ENCODE data around the gene CCNL2.
"Not testable (repeated sequence)": the region's sequence is repeated elsewhere in the genome, so short reads cannot be mapped to it uniquely, and the experiment has no call there.

The CCNL2 gene

DNA sequence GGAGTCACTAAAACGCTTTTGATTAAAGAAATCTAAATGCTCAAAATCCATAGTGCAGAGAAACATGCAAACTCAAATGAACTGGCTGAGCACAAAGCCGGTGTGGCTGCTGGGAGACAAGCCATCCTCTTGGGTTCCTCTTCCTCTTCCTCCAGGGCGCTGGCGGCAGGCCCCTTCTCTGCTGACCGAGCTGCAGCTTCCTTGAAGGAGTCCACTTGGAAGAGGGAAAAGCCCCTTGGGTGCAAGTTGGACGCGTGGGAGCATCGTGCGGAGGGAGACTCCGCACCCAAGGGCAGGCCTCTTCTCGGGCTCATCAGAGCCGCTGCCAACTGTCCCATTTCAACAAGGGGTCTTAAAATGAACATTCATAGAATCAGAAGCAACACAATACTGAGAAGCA lies 7.9 kb downstream of the CCNL2 start:
- TF ChIP-seq SUZ12 (IDR thresholded peaks at IDR 0.05; ENCODE audit: extremely low read depth, insufficient read depth, insufficient read length) (no peak), YY1 (IDR thresholded peaks at IDR 0.05; ENCODE audit: insufficient read depth, insufficient read length) (no peak), ZNF274 (IDR thresholded peaks at IDR 0.05; ENCODE audit: low read depth, low read length) (no peak)

DNA sequence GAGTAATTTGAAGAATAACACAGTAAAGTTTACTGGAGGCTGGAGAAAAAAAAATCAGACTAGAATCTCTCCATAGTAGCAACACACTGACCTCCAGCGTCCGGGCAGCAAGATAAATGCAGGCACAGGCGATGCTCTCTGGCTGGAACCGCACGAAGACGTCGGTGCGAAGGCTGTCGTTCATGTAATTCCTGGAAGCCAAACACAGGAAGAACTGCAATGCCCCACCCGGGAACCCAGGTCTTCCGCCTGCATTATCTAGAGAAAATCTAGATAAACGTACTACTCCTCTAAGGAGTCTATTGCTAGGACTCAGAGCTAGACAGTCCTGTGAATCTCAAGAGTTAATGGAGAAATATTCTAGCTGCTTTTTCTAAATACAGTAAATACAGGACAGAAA lies 8.5 kb downstream of the CCNL2 start:
- TF ChIP-seq SUZ12 (IDR thresholded peaks at IDR 0.05; ENCODE audit: extremely low read depth, insufficient read depth, insufficient read length): no peak
- no peaks in the 10 kb centered on the region for H3K4me1 ChIP-seq (ENCODE audit: insufficient read depth, insufficient read length)
- peaks cover 91% of the 10 kb centered on the region for H3K36me3 ChIP-seq (ENCODE audit: insufficient read depth, insufficient read length, low read length)
- H3K4me3 ChIP-seq (ENCODE audit: insufficient read length, low read depth): no peak overlapping the region
- DNase-seq (ENCODE audit: low read depth, low spot score): no peak
- no peaks in the 10 kb centered on the region for H3K9me3 ChIP-seq (ENCODE audit: insufficient read depth, low read length)
- H3K27me3 ChIP-seq (ENCODE audit: insufficient read depth, insufficient read length): no peaks in the 10 kb centered on the region
- no peak overlapping the region for H3K9ac ChIP-seq (ENCODE audit: insufficient read length, low read depth)

More for the DNA sequence above, 7.9 kb downstream of the CCNL2 start:
- Histone ChIP-seq H3K36me3 (ENCODE audit: insufficient read depth, insufficient read length, low read length) (peaks cover 86% of the 10 kb centered on the region), H3K9me3 (ENCODE audit: insufficient read depth, low read length) (no peaks in the 10 kb centered on the region), H3K4me1 (ENCODE audit: insufficient read depth, insufficient read length) (no peaks in the 10 kb centered on the region), H3K9ac (ENCODE audit: insufficient read length, low read depth) (no peak overlapping the region), H3K27me3 (ENCODE audit: insufficient read depth, insufficient read length) (no peaks in the 10 kb centered on the region), H3K4me3 (ENCODE audit: insufficient read length, low read depth) (no peak overlapping the region)
- no peak for DNase-seq (ENCODE audit: low read depth, low spot score)

DNA sequence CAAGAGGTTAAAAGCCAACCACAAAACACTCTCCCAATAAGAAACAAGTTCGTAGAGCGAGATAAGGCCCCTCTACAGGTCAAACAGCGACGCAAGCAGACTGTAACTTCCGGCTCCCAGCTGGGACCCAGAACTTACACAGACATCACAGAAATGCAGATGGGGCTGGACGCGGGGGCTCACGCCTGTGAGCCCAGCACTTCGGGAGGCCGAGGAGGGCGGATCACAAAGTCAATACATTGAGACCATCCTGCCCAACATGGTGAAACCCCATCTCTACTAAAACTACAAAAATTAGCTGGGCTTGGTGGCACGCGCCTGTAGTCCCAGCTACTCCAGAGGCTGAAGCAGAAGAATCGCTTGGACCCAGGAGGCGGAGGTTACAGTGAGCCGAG lies 11.1 kb downstream of the CCNL2 start:
- TF ChIP-seq YY1 (IDR thresholded peaks at IDR 0.05; ENCODE audit: insufficient read depth, insufficient read length) (no peak), SUZ12 (IDR thresholded peaks at IDR 0.05; ENCODE audit: extremely low read depth, insufficient read depth, insufficient read length) (no peak)
- H3K4me1 ChIP-seq (ENCODE audit: insufficient read depth, insufficient read length): no peaks in the 10 kb centered on the region
- H3K9ac ChIP-seq (ENCODE audit: insufficient read length, low read depth): no peak overlapping the region
- H3K4me3 ChIP-seq (ENCODE audit: insufficient read length, low read depth): no peak overlapping the region
- no peak for DNase-seq (ENCODE audit: low read depth, low spot score)
- H3K36me3 ChIP-seq (ENCODE audit: insufficient read depth, insufficient read length, low read length): peaks cover 82% of the 10 kb centered on the region
- no peaks in the 10 kb centered on the region for H3K27me3 ChIP-seq (ENCODE audit: insufficient read depth, insufficient read length)
- H3K9me3 ChIP-seq (ENCODE audit: insufficient read depth, low read length): no peaks in the 10 kb centered on the region

DNA sequence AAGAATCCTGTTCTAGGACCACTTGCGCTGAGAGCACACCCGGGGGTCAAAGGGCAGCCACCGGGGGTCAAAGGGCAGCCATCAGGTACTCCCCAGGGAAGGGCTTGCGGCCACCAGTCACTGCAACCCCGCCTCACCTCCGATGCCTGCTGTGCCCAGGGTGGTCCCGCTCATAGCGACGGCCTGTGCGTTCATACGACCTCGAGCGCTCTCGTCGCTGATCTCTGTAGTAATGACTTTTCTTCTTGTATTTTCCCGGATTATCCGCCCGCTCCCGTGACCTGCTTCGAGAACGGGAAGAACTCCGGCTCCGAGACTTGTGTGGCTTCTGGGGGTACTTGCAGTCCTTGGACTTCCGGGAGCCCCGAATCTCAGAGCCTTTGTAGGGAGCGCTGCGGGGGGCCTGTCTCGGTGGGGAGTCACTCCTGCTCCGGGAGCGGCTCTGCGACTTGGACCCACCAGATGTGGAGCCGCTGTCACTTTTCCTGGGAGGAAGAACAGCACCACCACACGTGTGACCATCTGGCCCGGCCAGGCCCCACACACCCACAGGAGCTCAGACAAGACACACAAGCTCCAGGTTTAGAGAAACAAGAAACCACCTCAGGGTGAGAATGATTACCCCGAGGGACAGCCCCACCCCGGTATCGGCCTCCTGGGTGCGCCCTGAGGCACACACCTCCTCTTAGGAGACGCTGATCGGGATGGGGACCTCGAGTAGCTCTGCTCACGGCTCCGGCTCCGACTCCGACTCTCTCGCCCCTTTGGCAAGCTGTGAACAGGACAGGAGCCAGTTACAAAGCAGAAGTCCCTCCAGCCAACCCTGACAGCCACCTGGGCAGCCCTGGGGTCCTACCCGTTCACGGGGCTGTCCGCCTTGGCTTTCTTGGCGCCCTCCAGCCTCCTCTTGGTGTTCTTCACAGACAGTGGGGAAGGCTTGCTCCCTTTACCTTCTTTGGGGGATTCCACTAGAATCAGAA lies 11.7 kb downstream of the CCNL2 start:
- H3K4me3 ChIP-seq (ENCODE audit: insufficient read length, low read depth): no peak overlapping the region

DNA sequence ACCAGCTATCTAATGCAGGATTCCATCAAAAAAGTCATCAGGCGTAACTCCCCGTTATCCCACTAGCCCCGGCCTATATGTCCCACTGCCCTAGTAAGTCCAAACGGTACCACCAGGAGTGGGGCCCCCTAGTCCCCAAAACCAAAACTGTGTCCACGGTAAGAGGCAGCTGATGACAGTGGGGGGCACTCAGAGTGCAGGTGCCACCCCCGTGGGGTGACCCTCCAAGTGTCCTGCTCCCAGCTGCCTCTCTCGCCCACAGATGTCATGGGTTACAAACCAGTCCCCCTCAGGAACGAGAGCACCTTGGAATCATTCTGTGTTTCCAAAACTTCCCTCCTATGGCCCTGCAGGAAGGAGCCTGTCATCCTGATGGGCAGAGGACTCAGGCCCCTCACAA lies 13.2 kb downstream of the CCNL2 start:
- Histone ChIP-seq H3K27me3 (ENCODE audit: insufficient read depth, insufficient read length) (no peaks in the 10 kb centered on the region), H3K4me1 (ENCODE audit: insufficient read depth, insufficient read length) (no peaks in the 10 kb centered on the region), H3K36me3 (ENCODE audit: insufficient read depth, insufficient read length, low read length) (peaks cover 72% of the 10 kb centered on the region), H3K9me3 (ENCODE audit: insufficient read depth, low read length) (no peaks in the 10 kb centered on the region), H3K9ac (ENCODE audit: insufficient read length, low read depth) (no peak overlapping the region), H3K4me3 (ENCODE audit: insufficient read length, low read depth) (no peak overlapping the region)
- TF ChIP-seq YY1 (IDR thresholded peaks at IDR 0.05; ENCODE audit: insufficient read depth, insufficient read length) (no peak), SUZ12 (IDR thresholded peaks at IDR 0.05; ENCODE audit: extremely low read depth, insufficient read depth, insufficient read length) (no peak), ZNF274 (IDR thresholded peaks at IDR 0.05; ENCODE audit: low read depth, low read length) (no peak)
- no peak for DNase-seq (ENCODE audit: low read depth, low spot score)

More for the DNA sequence above, 11.7 kb downstream of the CCNL2 start:
- Histone ChIP-seq H3K9ac (ENCODE audit: insufficient read length, low read depth) (no peak overlapping the region), H3K9me3 (ENCODE audit: insufficient read depth, low read length) (no peaks in the 10 kb centered on the region), H3K27me3 (ENCODE audit: insufficient read depth, insufficient read length) (no peaks in the 10 kb centered on the region), H3K4me1 (ENCODE audit: insufficient read depth, insufficient read length) (no peaks in the 10 kb centered on the region), H3K36me3 (ENCODE audit: insufficient read depth, insufficient read length, low read length) (peaks cover 77% of the 10 kb centered on the region)
- TF ChIP-seq ZNF274 (IDR thresholded peaks at IDR 0.05; ENCODE audit: low read depth, low read length) (no peak), YY1 (IDR thresholded peaks at IDR 0.05; ENCODE audit: insufficient read depth, insufficient read length) (no peak), SUZ12 (IDR thresholded peaks at IDR 0.05; ENCODE audit: extremely low read depth, insufficient read depth, insufficient read length) (no peak)
- no peak for DNase-seq (ENCODE audit: low read depth, low spot score)

DNA sequence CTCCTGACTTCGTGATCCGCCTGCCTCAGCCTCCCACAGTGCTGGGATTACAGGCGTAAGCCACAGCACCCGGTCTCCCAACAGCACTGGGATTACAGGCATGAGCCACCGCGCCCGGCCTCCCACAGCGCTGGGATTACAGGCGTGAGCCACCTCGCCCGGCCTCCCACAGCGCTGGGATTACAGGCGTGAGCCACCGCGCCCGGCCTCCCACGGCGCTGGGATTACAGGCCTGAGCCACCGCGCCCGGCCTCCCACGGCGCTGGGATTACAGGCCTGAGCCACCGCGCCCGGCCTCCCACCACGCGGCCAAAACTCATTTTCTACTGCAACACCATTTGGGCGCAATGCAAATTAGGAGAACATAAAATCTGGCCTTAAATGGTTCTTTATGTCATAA lies 13.8 kb downstream of the CCNL2 start:
- not testable (repeated sequence) for DNase-seq (ENCODE audit: low read depth, low spot score); H3K9me3 ChIP-seq (ENCODE audit: insufficient read depth, low read length); H3K4me3 ChIP-seq (ENCODE audit: insufficient read length, low read depth); H3K9ac ChIP-seq (ENCODE audit: insufficient read length, low read depth); H3K4me1 ChIP-seq (ENCODE audit: insufficient read depth, insufficient read length); H3K27me3 ChIP-seq (ENCODE audit: insufficient read depth, insufficient read length)
- peaks cover 71% of the 10 kb centered on the region for H3K36me3 ChIP-seq (ENCODE audit: insufficient read depth, insufficient read length, low read length)

DNA sequence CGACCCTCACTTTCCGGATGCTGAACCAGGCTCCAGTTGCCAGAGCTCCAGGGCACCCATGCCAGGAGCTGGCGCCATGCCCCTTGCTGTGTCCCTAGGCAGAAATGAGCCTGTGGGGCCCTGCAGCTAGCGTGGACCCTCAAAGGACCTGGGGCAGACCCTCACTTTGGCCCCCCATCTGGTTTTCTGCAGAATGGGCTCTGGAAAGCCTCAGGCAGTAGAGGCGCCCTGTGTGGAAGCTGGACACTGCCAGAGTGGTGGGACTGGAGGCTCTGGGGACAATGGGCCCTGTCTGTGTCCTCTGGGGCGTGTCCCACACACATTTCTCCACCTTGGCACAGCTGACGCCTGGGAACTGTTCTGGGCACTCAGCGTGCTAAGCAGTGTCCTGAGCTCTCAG lies 17.8 kb downstream of the CCNL2 start:
- Histone ChIP-seq H3K4me3 (ENCODE audit: insufficient read length, low read depth) (no peak overlapping the region), H3K9me3 (ENCODE audit: insufficient read depth, low read length) (no peaks in the 10 kb centered on the region), H3K36me3 (ENCODE audit: insufficient read depth, insufficient read length, low read length) (peaks cover 48% of the 10 kb centered on the region), H3K27me3 (ENCODE audit: insufficient read depth, insufficient read length) (no peaks in the 10 kb centered on the region), H3K9ac (ENCODE audit: insufficient read length, low read depth) (no peak overlapping the region), H3K4me1 (ENCODE audit: insufficient read depth, insufficient read length) (no peaks in the 10 kb centered on the region)
- DNase-seq (ENCODE audit: low read depth, low spot score): no peak
- no peak for TF ChIP-seq ZNF274 (IDR thresholded peaks at IDR 0.05; ENCODE audit: low read depth, low read length)
